ENCODE measurements around the gene PDPK1. TPM values are rescaled to one million over a fixed set of nuclear protein-coding genes. Genes with fewer than 3 reads are reported as not detected.

Gene PDPK1
- total and polyA plus RNA-seq, 11 donors, result 12.3 to 54.1 (median 35.7) TPM

- intact Hi-C loops (cut with DNase I), result loop anchor here in 2 of 10 donors (1.0 to 10.0 kb wide), 2 partner anchors 24 to 249 kb away; partner anchors contain the start of gene RNPS1 (in 1 of the 2)
- Histone ChIP-seq H3K27me3 (no peaks in the 10 kb centered on the region), H3K4me3 (peak within 1 kb of the TSS; percentile 87 to 100 (median 96)), H3K27ac (peak within 1 kb of the TSS; percentile 93 to 99 (median 95)), H3K9me3 (no peaks in the 10 kb centered on the region), H3K4me1 (peaks cover 11 to 80% (median 44%) of the 10 kb centered on the region in 12 donors), H3K36me3 (peaks cover 0 to 5% (median 0%) of the 10 kb centered on the region in 9 donors)
- TF ChIP-seq CTCF (IDR thresholded peaks at IDR 0.05), result no peak
- peak; percentile 10 to 90 for TF ChIP-seq POLR2A (IDR thresholded peaks at IDR 0.05)
- DNase-seq, result peak; percentile 91 to 96 (median 92)
- peak; percentile 71 to 90 (median 88) for ATAC-seq
- 1 to 6% (median 3%) methylated on average over 22 to 122 of the region's 122 CpGs for WGBS, 4 donors
These were observed 24.2 kb upstream of the PDPK1 start, which contains the start of gene ATP6V0C for GRCh38 chr16:2513405-2514332. Gene ATP6V0C (plus strand): TSS chr16:2513952. CDS start chr16:2514104, 152 bp downstream.

- ATAC-seq, result no peak
- peaks cover 0 to 14% (median 4%) of the 10 kb centered on the region in 9 donors for H3K36me3 ChIP-seq
- no peaks in the 10 kb centered on the region for H3K9me3 ChIP-seq
- DNase-seq, result peak in 1 of 5 donors; percentile 71
- TF ChIP-seq POLR2A (IDR thresholded peaks at IDR 0.05) (no peak), CTCF (IDR thresholded peaks at IDR 0.05) (no peak)
- 1 to 2% (median 1%) methylated on average over 21 to 63 of the region's 63 CpGs for WGBS, 4 donors
- intact Hi-C loops (cut with DNase I), result loop anchor here in 2 of 10 donors (1.0 to 10.0 kb wide), 2 partner anchors 23 to 250 kb away; partner anchors contain the start of gene RNPS1 (in 1 of the 2)
- H3K27me3 ChIP-seq, result no peaks in the 10 kb centered on the region
- H3K4me1 ChIP-seq, result peaks cover 20 to 81% (median 53%) of the 10 kb centered on the region in 12 donors
- peak overlapping the region; percentile 93 to 99 (median 95) for H3K27ac ChIP-seq
- H3K4me3 ChIP-seq, result peak overlapping the region; percentile 87 to 100 (median 96)
These were observed 23.3 kb upstream of the PDPK1 start for GRCh38 chr16:2514333-2515179.

- DNase-seq (peak in 2 of 5 donors; percentile 19 to 55), ATAC-seq (no peak)
- TF ChIP-seq CTCF (IDR thresholded peaks at IDR 0.05) (no peak), POLR2A (IDR thresholded peaks at IDR 0.05) (no peak)
- H3K9me3 ChIP-seq, result no peaks in the 10 kb centered on the region
- H3K36me3 ChIP-seq, result peaks cover 0 to 17% (median 6%) of the 10 kb centered on the region in 9 donors
- peaks cover 22 to 78% (median 57%) of the 10 kb centered on the region in 12 donors for H3K4me1 ChIP-seq
- WGBS, 4 donors, result 24 to 41% (median 31%) methylated on average over 10 to 14 of the region's 14 CpGs
- no peaks in the 10 kb centered on the region for H3K27me3 ChIP-seq
- peak overlapping the region; percentile 87 to 100 (median 96) for H3K4me3 ChIP-seq
- H3K27ac ChIP-seq, result peak overlapping the region in 11 of 12 donors; percentile 93 to 99 (median 95)
- intact Hi-C loops (cut with DNase I), result loop anchor here in 1 of 10 donors (10.0 kb wide), 1 partner anchor 251 kb away; the partner anchor contains the start of gene RNPS1
These were observed 22.5 kb upstream of the PDPK1 start for GRCh38 chr16:2515180-2515851.

Data from heart left ventricle (tissue), 16 donors.